ENCODE measurements around the gene SLC43A2. TPM values are rescaled to one million over a fixed set of nuclear protein-coding genes. Genes with fewer than 3 reads are reported as not detected.
A peak's percentile ranks its signal among the peaks of the same experiment; 100 is the strongest.

Gene SLC43A2
- total RNA-seq, 4 donors from 2014 or later: 3.7 to 98.9 (median 12.3) TPM

DNA sequence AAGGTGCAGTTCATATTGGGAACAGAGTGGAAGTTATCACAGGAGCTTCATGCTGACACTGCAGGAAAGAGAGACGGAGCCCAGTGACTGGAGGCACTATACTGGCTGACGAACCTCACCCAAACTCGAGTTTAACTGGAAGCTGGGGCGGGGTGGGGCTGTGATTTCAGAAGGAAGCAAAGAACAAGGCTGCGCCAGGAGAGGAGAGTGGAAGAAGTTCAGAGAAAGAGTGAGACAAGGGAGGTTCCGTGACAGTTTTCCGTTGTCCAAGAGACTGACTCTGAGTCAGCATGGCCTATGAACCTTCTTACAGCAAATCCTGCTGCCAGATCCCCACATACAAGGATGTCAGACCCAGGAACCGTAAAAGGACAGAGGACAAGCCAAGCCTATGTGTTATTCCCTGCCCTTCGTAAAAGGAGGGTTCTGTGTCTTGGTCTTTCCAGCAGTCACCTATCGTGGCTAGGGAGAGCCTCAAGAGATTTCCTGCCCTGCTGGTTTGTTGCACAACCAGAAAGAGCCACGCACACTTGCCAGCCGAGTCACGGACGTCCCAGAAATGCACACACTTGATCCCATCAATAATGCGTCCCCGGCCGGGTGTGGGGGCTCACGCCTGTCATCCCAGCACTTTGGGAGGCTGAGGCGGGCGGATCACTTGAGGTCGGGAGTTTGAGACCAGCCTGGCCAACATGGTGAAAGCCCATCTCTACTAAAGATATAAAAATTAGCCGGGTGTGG is 71.1 kb downstream of the SLC43A2 start:
- 54 to 90% methylated on average over 5 to 22 of the region's 22 CpGs for WGBS, 2 donors (ENCODE audit: low coverage in 1 of 2)
- TF ChIP-seq POLR2AphosphoS5 (IDR thresholded peaks at IDR 0.05): no peak
- TF ChIP-seq EP300 (IDR thresholded peaks at IDR 0.05; ENCODE audit: low read depth): no peak
- TF ChIP-seq, protein P1, sequence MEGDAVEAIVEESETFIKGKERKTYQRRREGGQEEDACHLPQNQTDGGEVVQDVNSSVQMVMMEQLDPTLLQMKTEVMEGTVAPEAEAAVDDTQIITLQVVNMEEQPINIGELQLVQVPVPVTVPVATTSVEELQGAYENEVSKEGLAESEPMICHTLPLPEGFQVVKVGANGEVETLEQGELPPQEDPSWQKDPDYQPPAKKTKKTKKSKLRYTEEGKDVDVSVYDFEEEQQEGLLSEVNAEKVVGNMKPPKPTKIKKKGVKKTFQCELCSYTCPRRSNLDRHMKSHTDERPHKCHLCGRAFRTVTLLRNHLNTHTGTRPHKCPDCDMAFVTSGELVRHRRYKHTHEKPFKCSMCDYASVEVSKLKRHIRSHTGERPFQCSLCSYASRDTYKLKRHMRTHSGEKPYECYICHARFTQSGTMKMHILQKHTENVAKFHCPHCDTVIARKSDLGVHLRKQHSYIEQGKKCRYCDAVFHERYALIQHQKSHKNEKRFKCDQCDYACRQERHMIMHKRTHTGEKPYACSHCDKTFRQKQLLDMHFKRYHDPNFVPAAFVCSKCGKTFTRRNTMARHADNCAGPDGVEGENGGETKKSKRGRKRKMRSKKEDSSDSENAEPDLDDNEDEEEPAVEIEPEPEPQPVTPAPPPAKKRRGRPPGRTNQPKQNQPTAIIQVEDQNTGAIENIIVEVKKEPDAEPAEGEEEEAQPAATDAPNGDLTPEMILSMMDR (IDR thresholded peaks at IDR 0.05): no peak
- no peak for TF ChIP-seq POLR2A (IDR thresholded peaks at IDR 0.05)
- no peaks in the 10 kb centered on the region for H3K9me3 ChIP-seq
- intact Hi-C loops (cut with DNase I; ENCODE audit: low total_unique reads): no loop called here
- peaks cover 0 to 2% (median 0%) of the 10 kb centered on the region in 4 donors for H3K36me3 ChIP-seq
- H3K27me3 ChIP-seq: no peaks in the 10 kb centered on the region
- in situ Hi-C loops (cut with MboI; ENCODE audit: low pct_ligation_motif_present in 1 of 4, low pct_unique_long_range_greater_than_20kb in 1 of 4, low sequenced_read_pairs in 3 of 4): no loop called here
- H3K4me1 ChIP-seq: peaks cover 15 to 64% (median 42%) of the 10 kb centered on the region in 4 donors
- DNase-seq: peak; percentile 37
- H3K4me3 ChIP-seq: no peak overlapping the region
- peak overlapping the region in 3 of 4 donors; percentile 37 to 57 (median 38) for H3K27ac ChIP-seq

DNA sequence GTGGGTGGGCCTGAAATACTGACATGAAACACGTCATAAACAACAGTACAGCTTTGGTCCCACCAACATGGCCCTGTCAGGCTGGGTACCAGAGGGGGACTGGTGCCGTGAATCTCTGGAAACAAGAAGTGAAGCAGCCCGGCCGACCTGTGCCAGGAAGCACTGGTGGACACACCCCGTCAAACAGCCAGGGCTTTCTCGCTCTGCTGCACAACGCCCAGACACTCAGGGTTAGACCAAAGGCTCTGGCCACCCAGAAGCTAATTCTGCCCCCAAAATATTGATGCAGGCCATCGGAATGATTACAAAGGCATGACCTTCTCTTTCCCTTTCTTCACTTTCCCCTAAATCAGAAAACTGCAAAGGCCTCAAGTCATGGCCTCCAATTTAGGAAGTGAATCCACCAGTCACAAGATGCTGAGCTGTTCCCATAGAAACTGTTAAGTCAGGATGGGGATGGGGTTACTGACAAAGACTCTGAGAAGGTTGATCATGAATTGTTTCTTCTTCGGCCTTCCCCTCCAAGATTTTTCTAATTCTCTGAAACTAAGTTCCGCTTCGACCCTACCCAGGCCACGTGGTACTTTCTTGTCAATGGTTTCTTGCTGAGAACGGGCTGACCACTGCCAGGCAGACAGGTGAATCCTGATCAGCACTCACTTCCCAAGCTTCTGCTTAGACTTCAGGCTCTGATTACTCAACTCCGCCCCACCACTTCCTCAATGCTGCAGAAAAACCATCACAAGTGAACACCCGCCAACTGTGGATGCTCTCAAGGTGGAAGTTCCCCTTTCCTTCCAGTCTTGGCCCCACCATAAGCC is 72.8 kb downstream of the SLC43A2 start:
- peaks cover 0 to 16% (median 6%) of the 10 kb centered on the region in 4 donors for H3K36me3 ChIP-seq
- H3K27me3 ChIP-seq: no peaks in the 10 kb centered on the region
- no peak overlapping the region for H3K4me3 ChIP-seq
- DNase-seq: peak; percentile 58
- intact Hi-C loops (cut with DNase I; ENCODE audit: low total_unique reads) (no loop called here), in situ Hi-C loops (cut with MboI; ENCODE audit: low pct_ligation_motif_present in 1 of 4, low pct_unique_long_range_greater_than_20kb in 1 of 4, low sequenced_read_pairs in 3 of 4) (no loop called here)
- H3K27ac ChIP-seq: peak overlapping the region in 2 of 4 donors; percentile 3 to 8
- H3K9me3 ChIP-seq: no peaks in the 10 kb centered on the region
- TF ChIP-seq POLR2A (IDR thresholded peaks at IDR 0.05): no peak
- no peak for TF ChIP-seq POLR2AphosphoS5 (IDR thresholded peaks at IDR 0.05)
- TF ChIP-seq, protein P1 (IDR thresholded peaks at IDR 0.05): no peak
- TF ChIP-seq EP300 (IDR thresholded peaks at IDR 0.05; ENCODE audit: low read depth): no peak
- 48 to 57% methylated on average over 5 to 15 of the region's 15 CpGs for WGBS, 2 donors (ENCODE audit: low coverage in 1 of 2)
- peaks cover 9 to 55% (median 33%) of the 10 kb centered on the region in 4 donors for H3K4me1 ChIP-seq

DNA sequence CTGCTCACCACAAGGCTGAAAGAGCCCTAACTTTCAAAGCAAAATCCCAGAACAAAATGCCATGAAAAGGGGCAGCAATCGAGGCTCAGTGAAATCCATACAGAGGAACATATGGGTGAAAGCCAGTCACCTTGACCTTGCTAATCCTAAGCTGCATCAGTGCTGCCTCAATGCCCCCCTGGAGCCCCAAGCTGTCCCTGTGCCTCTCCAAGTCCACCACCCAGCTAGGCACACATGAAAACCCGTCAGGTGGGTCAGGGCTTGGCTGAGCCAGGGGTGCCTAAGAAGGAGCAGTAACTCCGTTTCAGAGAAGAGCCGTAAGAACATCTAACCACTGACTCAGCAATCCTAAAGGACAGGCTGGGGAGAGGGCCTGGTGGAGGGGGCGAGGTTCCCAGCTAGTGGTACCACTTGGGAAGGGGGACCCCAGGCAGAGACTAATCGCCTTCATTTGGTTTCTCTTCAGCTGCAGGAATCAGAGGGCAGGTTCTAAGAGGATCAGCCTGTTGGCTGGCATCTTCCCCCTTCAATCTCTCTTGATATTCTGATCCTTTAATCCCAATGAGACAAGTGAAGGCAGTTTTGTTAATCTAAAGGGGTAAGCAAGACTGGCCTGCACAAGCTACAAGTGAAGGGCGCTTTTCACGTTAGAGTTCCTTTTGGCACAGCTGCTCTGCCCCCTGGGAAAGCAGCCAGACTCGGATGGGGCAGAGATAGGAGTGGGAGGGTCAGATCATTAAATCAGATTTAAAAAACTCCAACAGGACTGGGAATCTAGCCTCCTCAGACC is 73.7 kb downstream of the SLC43A2 start:
- peak overlapping the region in 2 of 4 donors; percentile 3 to 8 for H3K27ac ChIP-seq
- in situ Hi-C loops (cut with MboI; ENCODE audit: low pct_ligation_motif_present in 1 of 4, low pct_unique_long_range_greater_than_20kb in 1 of 4, low sequenced_read_pairs in 3 of 4): no loop called here
- H3K9me3 ChIP-seq: no peaks in the 10 kb centered on the region
- peaks cover 0 to 21% (median 10%) of the 10 kb centered on the region in 4 donors for H3K36me3 ChIP-seq
- H3K27me3 ChIP-seq: no peaks in the 10 kb centered on the region
- peaks cover 4 to 46% (median 24%) of the 10 kb centered on the region in 4 donors for H3K4me1 ChIP-seq
- 64 to 69% methylated on average over 2 to 9 of the region's 9 CpGs for WGBS, 2 donors (ENCODE audit: low coverage in 1 of 2)
- intact Hi-C loops (cut with DNase I; ENCODE audit: low total_unique reads): no loop called here
- DNase-seq: no peak
- no peak overlapping the region for H3K4me3 ChIP-seq
- TF ChIP-seq POLR2A (IDR thresholded peaks at IDR 0.05) (no peak), POLR2AphosphoS5 (IDR thresholded peaks at IDR 0.05) (no peak), EP300 (IDR thresholded peaks at IDR 0.05; ENCODE audit: low read depth) (no peak)
- TF ChIP-seq, protein P1 (IDR thresholded peaks at IDR 0.05): no peak

Measured in transverse colon (tissue), 4 donors.